ENCODE results near the gene ATXN2L. TPM values are rescaled to one million over a fixed set of nuclear protein-coding genes. Genes with fewer than 3 reads are reported as not detected.

The ATXN2L gene
- total RNA-seq, 1 experiment from 2014 or later = 309 TPM

DNA sequence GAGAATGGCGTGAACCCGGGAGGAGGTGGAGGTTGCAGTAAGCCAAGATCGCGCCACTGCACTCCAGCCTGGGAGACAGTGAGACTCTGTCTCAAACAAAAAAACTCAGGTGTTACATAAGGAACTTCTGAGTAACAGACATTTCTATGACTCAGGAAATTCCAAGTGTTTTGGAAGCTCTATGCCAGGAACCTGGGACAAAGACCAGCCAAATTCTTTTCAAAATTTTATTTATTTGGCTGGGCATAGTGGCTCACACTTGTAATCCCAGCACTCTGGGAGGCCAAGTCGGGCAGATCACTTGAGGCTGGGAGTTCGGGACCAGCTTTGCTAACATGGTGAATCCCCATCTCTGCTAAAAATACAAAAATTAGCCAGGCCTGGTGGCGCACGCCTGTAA is 35.6 kb downstream of the ATXN2L start:
- Histone ChIP-seq H3K23ac (ENCODE audit: insufficient read length, low read depth, low read length) (no peak overlapping the region), H3K79me1 (ENCODE audit: insufficient read depth, low read depth, low read length, poor library complexity, severe bottlenecking) (no peaks in the 10 kb centered on the region), H3K27me3 (ENCODE audit: insufficient read depth, low read length) (no peaks in the 10 kb centered on the region), H3K9ac (ENCODE audit: extremely low read depth, insufficient read length, low read length) (no peak overlapping the region), H2AFZ (ENCODE audit: low read length) (no peak overlapping the region), H3K14ac (ENCODE audit: insufficient read depth, low read length) (no peak overlapping the region), H3K27ac (ENCODE audit: insufficient read length, low read depth, low read length) (no peak overlapping the region), H3T11ph (ENCODE audit: low read length) (no peak overlapping the region), H3K4me1 (ENCODE audit: insufficient read depth, low read length) (no peaks in the 10 kb centered on the region), H2BK12ac (ENCODE audit: insufficient read length, low read depth, low read length) (no peak overlapping the region), H3K18ac (ENCODE audit: insufficient read length, low read depth, low read length) (no peak overlapping the region), H3K9me3 (ENCODE audit: control insufficient read depth, low read depth, low read length) (no peaks in the 10 kb centered on the region), H4K91ac (ENCODE audit: insufficient read length, low read depth, low read length) (no peak overlapping the region), H4K8ac (replicated peaks; ENCODE audit: insufficient read length, low read depth, low read length) (no peak overlapping the region), H4K20me1 (ENCODE audit: control insufficient read depth, insufficient read depth, insufficient read length) (no peaks in the 10 kb centered on the region), H2BK5ac (ENCODE audit: insufficient read length, low read length) (no peak overlapping the region), H3K4me2 (ENCODE audit: insufficient read depth, insufficient read length, low read length) (no peak overlapping the region), H3K23me2 (ENCODE audit: insufficient read length, low read depth, low read length, poor library complexity, severe bottlenecking) (no peaks in the 10 kb centered on the region), H2BK20ac (ENCODE audit: low read depth, low read length, poor library complexity, severe bottlenecking) (no peak overlapping the region), H3K79me2 (ENCODE audit: insufficient read depth, low read length) (no peaks in the 10 kb centered on the region), H2AK5ac (ENCODE audit: insufficient read length, low read length) (no peak overlapping the region), H2BK120ac (ENCODE audit: low read depth, low read length, poor library complexity, severe bottlenecking) (no peak overlapping the region), H2BK15ac (ENCODE audit: low read depth, low read length) (no peak overlapping the region), H3K56ac (ENCODE audit: insufficient read length, low read depth, low read length) (no peak overlapping the region), H3K4ac (ENCODE audit: low read depth, low read length) (no peak overlapping the region), H4K5ac (ENCODE audit: insufficient read length, low read depth, low read length) (no peak overlapping the region)
- no peak overlapping the region for H3K4me3 Mint-ChIP-seq
- no peaks in the 10 kb centered on the region for H3K36me3 Mint-ChIP-seq (ENCODE audit: insufficient read depth in 1 of 3, low read depth in 3 of 3)
- H3K4me1 Mint-ChIP-seq = no peaks in the 10 kb centered on the region
- no CpG with 5 or more reads among the region's 8 CpGs for WGBS (ENCODE audit: extremely low coverage, insufficient read length, low lambda C conversion rate)
- H3K9me3 Mint-ChIP-seq = no peaks in the 10 kb centered on the region
- no peak overlapping the region; a peak in 1 of 7 replicates for H3K27ac Mint-ChIP-seq
- H3K27me3 Mint-ChIP-seq (ENCODE audit: low read depth) = no peaks in the 10 kb centered on the region
- TF ChIP-seq, protein P1, sequence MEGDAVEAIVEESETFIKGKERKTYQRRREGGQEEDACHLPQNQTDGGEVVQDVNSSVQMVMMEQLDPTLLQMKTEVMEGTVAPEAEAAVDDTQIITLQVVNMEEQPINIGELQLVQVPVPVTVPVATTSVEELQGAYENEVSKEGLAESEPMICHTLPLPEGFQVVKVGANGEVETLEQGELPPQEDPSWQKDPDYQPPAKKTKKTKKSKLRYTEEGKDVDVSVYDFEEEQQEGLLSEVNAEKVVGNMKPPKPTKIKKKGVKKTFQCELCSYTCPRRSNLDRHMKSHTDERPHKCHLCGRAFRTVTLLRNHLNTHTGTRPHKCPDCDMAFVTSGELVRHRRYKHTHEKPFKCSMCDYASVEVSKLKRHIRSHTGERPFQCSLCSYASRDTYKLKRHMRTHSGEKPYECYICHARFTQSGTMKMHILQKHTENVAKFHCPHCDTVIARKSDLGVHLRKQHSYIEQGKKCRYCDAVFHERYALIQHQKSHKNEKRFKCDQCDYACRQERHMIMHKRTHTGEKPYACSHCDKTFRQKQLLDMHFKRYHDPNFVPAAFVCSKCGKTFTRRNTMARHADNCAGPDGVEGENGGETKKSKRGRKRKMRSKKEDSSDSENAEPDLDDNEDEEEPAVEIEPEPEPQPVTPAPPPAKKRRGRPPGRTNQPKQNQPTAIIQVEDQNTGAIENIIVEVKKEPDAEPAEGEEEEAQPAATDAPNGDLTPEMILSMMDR (conservative IDR thresholded peaks at IDR 0.05) = no peak
- no peak for DNase-seq

Measured in H9 (cell line).